Measurements from ENCODE around the gene GFOD1.

- TF ChIP-seq MAX (IDR thresholded peaks at IDR 0.05) (no peak), RAD21 (IDR thresholded peaks at IDR 0.05; ENCODE audit: low read depth) (no peak), EP300 (IDR thresholded peaks at IDR 0.05; ENCODE audit: borderline replicate concordance) (no peak), YY1 (IDR thresholded peaks at IDR 0.05; ENCODE audit: low read depth) (no peak), CREB1 (IDR thresholded peaks at IDR 0.05; ENCODE audit: low read depth) (no peak), NFIC (IDR thresholded peaks at IDR 0.05) (no peak), EGR1 (IDR thresholded peaks at IDR 0.05) (no peak), TCF12 (IDR thresholded peaks at IDR 0.05; ENCODE audit: low read depth) (no peak)
Observed at GRCh38 chr6:13319891-13320564, 167.4 kb downstream of the GFOD1 start.
